HCT116 (cell line): ENCODE measurements around the gene UBTF.

ENCODE experiments used
- CEBPB ChIP-seq: IDR thresholded peaks from 2 replicates; pipeline ENCODE4 v1.6.1; 2012; ENCODE audit warnings: low read depth
- EZH2 ChIP-seq: fragments of 200-600 bp; sonication (generic); IDR thresholded peaks from 2 replicates; pipeline ENCODE4 v1.6.1; 2017; ENCODE audit warnings: antibody characterized with exemption, mixed run types
- JUND ChIP-seq: IDR thresholded peaks from 2 replicates; pipeline ENCODE4 v1.6.1; 2012
- MAX ChIP-seq: IDR thresholded peaks from 2 replicates; pipeline ENCODE4 v1.6.1; 2012
- POLR2A ChIP-seq: IDR thresholded peaks from 2 replicates; pipeline ENCODE4 v1.7.0; 2011; ENCODE audit warnings: borderline replicate concordance; ENCODE audit not compliant: insufficient read depth, insufficient read length; ENCODE audit errors: extremely low read depth
- POLR2AphosphoS5 ChIP-seq: IDR thresholded peaks from 2 replicates; pipeline ENCODE4 v1.6.1; 2011; ENCODE audit warnings: mild to moderate bottlenecking, low read depth, low read length, moderate library complexity
- RAD21 ChIP-seq: IDR thresholded peaks from 2 replicates; pipeline ENCODE4 v1.6.1; 2012; ENCODE audit warnings: low read depth, mild to moderate bottlenecking
- SIN3A ChIP-seq: IDR thresholded peaks from 2 replicates; pipeline ENCODE4 v1.6.1; 2012; ENCODE audit warnings: low read depth
- SP1 ChIP-seq: IDR thresholded peaks from 2 replicates; pipeline ENCODE4 v1.6.1; 2012; ENCODE audit warnings: low read depth
- YY1 ChIP-seq: IDR thresholded peaks from 2 replicates; pipeline ENCODE4 v1.6.1; 2011; ENCODE audit warnings: low read length, low read depth, moderate library complexity, mild to moderate bottlenecking; ENCODE audit not compliant: insufficient replicate concordance; ENCODE audit errors: extremely low read depth
- ZFX ChIP-seq: fragments of 450-650 bp; IDR thresholded peaks from 2 replicates; pipeline ENCODE4 v1.6.1; 2017
- ZNF274 ChIP-seq: fragments of 200-500 bp; sonication (Bioruptor generic); IDR thresholded peaks from 2 replicates; pipeline ENCODE4 v1.6.1; 2014; ENCODE audit warnings: mild to moderate bottlenecking, low read depth, low read length, inconsistent platforms
- TF ChIP-seq, protein P1 (sequence below), 3 experiments: fragments of 200-600 bp in 1 of 3; sonication (generic) in 1 of 3; IDR thresholded peaks in 2 of 3; conservative IDR thresholded peaks in 1 of 3; 2 replicates each; pipeline ENCODE4 v1.5.1; 2012 to 2017; ENCODE audit warnings: low read depth in 2 of 3, low read length in 2 of 3, antibody characterized with exemption in 1 of 3, borderline replicate concordance in 1 of 3, control low read depth in 1 of 3, mild to moderate bottlenecking in 1 of 3, mixed read lengths in 1 of 3, mixed run types in 1 of 3, moderate library complexity in 1 of 3; ENCODE audit not compliant: insufficient read depth in 1 of 3
- TF ChIP-seq, protein P2 (sequence below): IDR thresholded peaks from 2 replicates; pipeline ENCODE4 v1.6.1; 2012; ENCODE audit warnings: low read depth

- TF ChIP-seq JUND (no peak), POLR2A (no peak), ZNF274 (no peak), CEBPB (no peak), MAX (no peak), EZH2 (no peak), SP1 (no peak), RAD21 (no peak), SIN3A (no peak), POLR2AphosphoS5 (no peak), YY1 (no peak), ZFX (no peak)
- TF ChIP-seq, protein P1, sequence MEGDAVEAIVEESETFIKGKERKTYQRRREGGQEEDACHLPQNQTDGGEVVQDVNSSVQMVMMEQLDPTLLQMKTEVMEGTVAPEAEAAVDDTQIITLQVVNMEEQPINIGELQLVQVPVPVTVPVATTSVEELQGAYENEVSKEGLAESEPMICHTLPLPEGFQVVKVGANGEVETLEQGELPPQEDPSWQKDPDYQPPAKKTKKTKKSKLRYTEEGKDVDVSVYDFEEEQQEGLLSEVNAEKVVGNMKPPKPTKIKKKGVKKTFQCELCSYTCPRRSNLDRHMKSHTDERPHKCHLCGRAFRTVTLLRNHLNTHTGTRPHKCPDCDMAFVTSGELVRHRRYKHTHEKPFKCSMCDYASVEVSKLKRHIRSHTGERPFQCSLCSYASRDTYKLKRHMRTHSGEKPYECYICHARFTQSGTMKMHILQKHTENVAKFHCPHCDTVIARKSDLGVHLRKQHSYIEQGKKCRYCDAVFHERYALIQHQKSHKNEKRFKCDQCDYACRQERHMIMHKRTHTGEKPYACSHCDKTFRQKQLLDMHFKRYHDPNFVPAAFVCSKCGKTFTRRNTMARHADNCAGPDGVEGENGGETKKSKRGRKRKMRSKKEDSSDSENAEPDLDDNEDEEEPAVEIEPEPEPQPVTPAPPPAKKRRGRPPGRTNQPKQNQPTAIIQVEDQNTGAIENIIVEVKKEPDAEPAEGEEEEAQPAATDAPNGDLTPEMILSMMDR (IDR thresholded peaks at IDR 0.05 in 2 of 3, conservative IDR thresholded peaks at IDR 0.05 in 1 of 3; ENCODE audit: borderline replicate concordance in 1 of 3, insufficient read depth in 1 of 3, low read depth in 2 of 3, low read length in 2 of 3): no peak
- TF ChIP-seq, protein P2, sequence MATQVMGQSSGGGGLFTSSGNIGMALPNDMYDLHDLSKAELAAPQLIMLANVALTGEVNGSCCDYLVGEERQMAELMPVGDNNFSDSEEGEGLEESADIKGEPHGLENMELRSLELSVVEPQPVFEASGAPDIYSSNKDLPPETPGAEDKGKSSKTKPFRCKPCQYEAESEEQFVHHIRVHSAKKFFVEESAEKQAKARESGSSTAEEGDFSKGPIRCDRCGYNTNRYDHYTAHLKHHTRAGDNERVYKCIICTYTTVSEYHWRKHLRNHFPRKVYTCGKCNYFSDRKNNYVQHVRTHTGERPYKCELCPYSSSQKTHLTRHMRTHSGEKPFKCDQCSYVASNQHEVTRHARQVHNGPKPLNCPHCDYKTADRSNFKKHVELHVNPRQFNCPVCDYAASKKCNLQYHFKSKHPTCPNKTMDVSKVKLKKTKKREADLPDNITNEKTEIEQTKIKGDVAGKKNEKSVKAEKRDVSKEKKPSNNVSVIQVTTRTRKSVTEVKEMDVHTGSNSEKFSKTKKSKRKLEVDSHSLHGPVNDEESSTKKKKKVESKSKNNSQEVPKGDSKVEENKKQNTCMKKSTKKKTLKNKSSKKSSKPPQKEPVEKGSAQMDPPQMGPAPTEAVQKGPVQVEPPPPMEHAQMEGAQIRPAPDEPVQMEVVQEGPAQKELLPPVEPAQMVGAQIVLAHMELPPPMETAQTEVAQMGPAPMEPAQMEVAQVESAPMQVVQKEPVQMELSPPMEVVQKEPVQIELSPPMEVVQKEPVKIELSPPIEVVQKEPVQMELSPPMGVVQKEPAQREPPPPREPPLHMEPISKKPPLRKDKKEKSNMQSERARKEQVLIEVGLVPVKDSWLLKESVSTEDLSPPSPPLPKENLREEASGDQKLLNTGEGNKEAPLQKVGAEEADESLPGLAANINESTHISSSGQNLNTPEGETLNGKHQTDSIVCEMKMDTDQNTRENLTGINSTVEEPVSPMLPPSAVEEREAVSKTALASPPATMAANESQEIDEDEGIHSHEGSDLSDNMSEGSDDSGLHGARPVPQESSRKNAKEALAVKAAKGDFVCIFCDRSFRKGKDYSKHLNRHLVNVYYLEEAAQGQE: no peak
Measured at GRCh38 chr17:44214230-44214494, 5.3 kb downstream of the UBTF start.
